Umbilical cord (tissue), 2 donors: ENCODE data around the gene DTHD1. TPM values are rescaled to one million over a fixed set of nuclear protein-coding genes. Genes with fewer than 3 reads are reported as not detected.

Experiments
- DNase-seq: peaks from one replicate; pipeline ENCODE4 v3.0.0-alpha.2; 2015; ENCODE audit warnings: low spot score
- total RNA-seq: library from RNA; depleted of rRNA; stranded (reverse); fragments of >200 nt; gene quantifications from one replicate; pipeline ENCODE4 v1.2.3, GENCODE V29; 2014; ENCODE audit warnings: low replicate concordance; ENCODE audit not compliant: insufficient read depth

The DTHD1 gene
- total RNA-seq = 7.9 TPM

- DNase-seq = no peak
Observed at GRCh38 chr4:36281384-36282106, at the start of gene DTHD1. TSS of gene DTHD1 (plus strand) at chr4:36281616. CDS start at chr4:36281759, 143 bp downstream.

GRCh38 chr4:36233567-36234266, 47.7 kb upstream of the DTHD1 start:
- DNase-seq = no peak

DNA sequence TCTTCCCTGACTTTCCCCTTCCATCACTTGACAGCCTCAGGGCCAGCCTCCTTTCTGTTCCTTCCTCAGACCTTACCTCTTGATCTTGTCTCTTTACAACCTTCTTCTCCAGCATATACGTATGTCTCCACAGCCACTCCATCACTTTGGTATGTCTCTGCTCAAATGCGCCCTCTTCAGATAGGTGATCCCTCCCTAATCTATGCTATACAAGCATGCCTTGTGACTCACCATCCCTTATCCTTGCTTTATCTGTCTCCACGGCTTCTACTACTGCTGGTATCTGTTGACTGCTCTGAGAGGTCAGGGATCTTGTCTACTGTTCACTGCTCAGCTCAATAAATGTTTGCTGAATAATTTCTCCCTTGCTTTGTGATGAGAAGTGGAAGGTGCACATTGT, 46.1 kb upstream of the DTHD1 start:
- DNase-seq = no peak

- no peak for DNase-seq
Observed at GRCh38 chr4:36236159-36236558, 45.3 kb upstream of the DTHD1 start.

DNA sequence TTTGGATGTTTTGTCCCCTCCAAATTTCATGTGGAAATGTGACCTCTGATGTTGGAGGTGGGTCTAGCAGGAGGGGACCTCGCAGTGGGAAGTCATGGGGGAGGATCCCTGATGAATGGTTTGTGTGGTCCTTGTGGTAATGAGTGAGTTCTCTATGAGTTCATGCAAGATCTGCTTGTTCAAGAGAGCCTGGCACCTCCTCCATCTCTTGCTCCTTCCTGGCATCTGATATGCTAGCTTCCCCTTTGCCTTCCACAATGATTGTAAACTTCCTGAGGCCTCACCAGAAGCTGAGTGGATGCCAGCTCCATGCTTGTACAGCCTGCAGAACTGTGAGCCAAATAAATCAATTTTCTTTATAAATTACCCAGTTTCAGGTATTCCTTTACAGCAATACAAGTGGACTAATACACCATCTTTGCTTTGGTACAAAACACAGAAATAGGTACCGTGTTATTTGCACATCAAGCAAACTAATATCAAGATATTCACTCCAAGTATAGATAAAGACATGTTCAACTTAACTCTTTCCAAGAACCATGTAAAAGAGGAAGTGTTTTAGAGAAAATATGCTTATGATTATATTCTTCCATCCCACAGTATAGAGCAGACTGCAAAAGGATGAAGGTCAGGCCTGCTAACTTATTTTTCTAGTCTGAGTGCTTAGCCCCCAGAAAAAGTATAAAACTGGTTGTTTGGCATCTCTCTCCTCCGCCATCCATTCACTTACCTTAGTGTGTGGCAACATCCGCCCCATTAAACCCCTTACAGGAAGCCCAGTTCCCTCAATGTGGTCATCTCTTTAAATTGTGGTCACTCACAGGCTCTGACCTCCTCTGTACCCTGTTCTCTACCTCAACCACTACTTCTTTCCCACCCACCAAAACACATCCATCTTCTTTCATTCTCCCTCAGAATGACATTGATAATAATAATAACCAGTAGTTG, 43.8 kb upstream of the DTHD1 start:
- no peak for DNase-seq

- no peak for DNase-seq
Observed at GRCh38 chr4:36241771-36242170, 39.6 kb upstream of the DTHD1 start.

- no peak for DNase-seq
Observed at GRCh38 chr4:36242629-36243354, 38.6 kb upstream of the DTHD1 start.

- peak; percentile 37 for DNase-seq
Observed at GRCh38 chr4:36243355-36244256, 37.8 kb upstream of the DTHD1 start.

- peak; percentile 35 for DNase-seq
Observed at GRCh38 chr4:36244257-36245082, 36.9 kb upstream of the DTHD1 start, which contains the start of gene ARAP2. TSS of gene ARAP2 (minus strand) at chr4:36244514. CDS start at chr4:36229486, 15,028 bp downstream.

DNA sequence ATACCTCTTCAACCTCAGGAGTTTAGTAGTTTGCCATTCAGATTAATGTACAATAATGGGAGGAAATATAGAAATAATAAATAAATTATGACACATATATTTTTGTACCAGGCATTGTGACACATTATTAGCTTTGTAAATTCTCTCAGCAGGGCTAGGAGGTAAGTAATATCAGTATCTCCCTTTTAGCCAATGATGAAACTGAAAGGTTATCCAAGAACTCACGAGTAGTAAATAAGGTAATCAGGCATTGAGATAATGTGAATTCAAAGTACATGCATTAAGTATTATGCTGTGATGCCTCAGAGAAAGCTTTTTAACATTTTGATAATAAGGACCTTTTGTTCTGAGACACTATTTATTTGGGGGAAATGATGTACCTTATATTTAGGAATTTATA, 31.8 kb upstream of the DTHD1 start:
- DNase-seq = no peak

- DNase-seq = no peak
Observed at GRCh38 chr4:36251983-36252382, 29.4 kb upstream of the DTHD1 start.

DNA sequence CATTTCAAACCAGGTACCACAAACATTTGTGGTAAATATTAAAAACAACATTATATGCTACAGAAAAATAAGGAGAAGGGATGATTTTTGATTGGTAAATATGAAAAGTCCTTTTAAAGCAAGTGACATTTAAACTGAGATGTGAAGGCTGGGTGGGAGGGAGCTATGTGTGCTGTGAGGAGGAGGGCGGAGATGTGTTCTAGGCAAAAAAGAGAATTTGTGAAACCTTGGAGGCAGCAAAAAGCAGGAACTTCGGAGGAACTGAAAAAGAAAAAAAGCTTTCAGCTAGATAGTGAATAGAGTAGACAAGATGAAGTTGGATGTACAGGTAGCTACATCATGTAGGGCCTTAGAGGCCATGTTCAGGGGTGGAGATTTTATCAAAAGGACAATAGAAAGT, 27.0 kb upstream of the DTHD1 start:
- DNase-seq = no peak

- peak; percentile 9 for DNase-seq
Observed at GRCh38 chr4:36255577-36255976, 25.8 kb upstream of the DTHD1 start.

- DNase-seq = no peak
Observed at GRCh38 chr4:36256398-36256891, 25.0 kb upstream of the DTHD1 start.

GRCh38 chr4:36260731-36261130, 20.7 kb upstream of the DTHD1 start:
- no peak for DNase-seq

GRCh38 chr4:36264207-36264826, 17.1 kb upstream of the DTHD1 start:
- no peak for DNase-seq

GRCh38 chr4:36267486-36268268, 13.7 kb upstream of the DTHD1 start:
- DNase-seq = no peak

DNA sequence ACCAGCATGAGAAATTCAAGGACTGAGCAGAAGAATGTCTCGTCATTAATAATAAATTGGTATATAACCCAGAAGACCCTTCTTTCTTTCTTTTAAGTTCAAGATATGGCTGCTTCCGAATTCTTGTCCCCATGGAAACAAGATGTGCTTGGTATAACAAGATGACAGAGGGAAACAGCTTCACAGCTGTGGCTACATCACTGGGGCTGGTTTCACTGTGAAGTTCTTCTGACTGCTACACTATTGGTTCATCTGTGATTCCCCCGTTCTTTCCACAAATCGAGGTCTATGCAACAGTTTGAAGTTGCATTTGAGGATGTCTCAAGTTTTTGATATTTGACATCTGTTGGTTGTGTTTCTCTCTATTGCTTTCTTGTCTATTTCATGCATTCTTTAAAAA, 12.3 kb upstream of the DTHD1 start:
- no peak for DNase-seq
